ENCODE results near the gene UBD. TPM values are rescaled to one million over a fixed set of nuclear protein-coding genes. Genes with fewer than 3 reads are reported as not detected.
A peak's percentile ranks its signal among the peaks of the same experiment; 100 is the strongest.

Gene UBD
- total RNA-seq, 2 donors from 2014 or later, result not detected

DNA sequence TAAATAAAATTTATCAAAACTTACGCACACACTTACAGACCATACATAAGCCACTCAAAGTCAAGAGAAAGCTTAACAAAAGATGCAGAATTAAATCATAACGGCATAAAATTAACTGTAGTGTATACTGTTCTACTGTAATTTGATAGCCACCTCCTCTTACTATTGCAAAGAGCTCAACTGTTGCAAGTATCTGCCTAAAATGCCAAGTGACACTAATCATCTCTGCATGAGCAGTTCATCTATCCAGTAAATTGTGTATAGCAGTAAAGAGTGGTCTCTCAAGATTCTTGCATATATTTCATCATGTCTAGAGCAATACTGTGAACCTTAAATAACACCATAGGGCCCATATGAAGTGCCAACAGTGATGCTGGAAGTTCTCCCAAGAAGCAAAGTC, 37.7 kb upstream of the UBD start:
- Histone ChIP-seq H3K36me3 (ENCODE audit: control insufficient read depth, insufficient read depth, low read length) (peaks cover 20% of the 10 kb centered on the region), H3K27me3 (ENCODE audit: control insufficient read depth, insufficient read depth, low read length, poor library complexity, severe bottlenecking) (no peaks in the 10 kb centered on the region), H3K4me1 (ENCODE audit: control insufficient read depth, insufficient read depth, low read length) (no peaks in the 10 kb centered on the region), H3K9me3 (ENCODE audit: control insufficient read depth, low read length) (no peaks in the 10 kb centered on the region), H3K4me3 (ENCODE audit: low read length) (no peak overlapping the region), H3K9ac (ENCODE audit: extremely low read depth, low read length, poor library complexity, severe bottlenecking) (no peak overlapping the region), H3K27ac (ENCODE audit: low read depth, low read length) (no peak overlapping the region)
- DNase-seq, result no peak
- Mint-ChIP-seq H3K9me3 (no peaks in the 10 kb centered on the region), H3K27me3 (ENCODE audit: insufficient read depth) (no peaks in the 10 kb centered on the region), H3K4me3 (no peak overlapping the region), H3K36me3 (ENCODE audit: low read depth) (peaks cover 18% of the 10 kb centered on the region), H3K4me1 (no peaks in the 10 kb centered on the region), H3K27ac (no peak overlapping the region)
- 100% methylated on average over 2 of the region's 2 CpGs; no CpG with 5 or more reads in 1 of the 2 experiments for WGBS, 2 experiments (ENCODE audit: insufficient coverage in 1 of 2, insufficient read length in 1 of 2)
- TF ChIP-seq, protein P1, sequence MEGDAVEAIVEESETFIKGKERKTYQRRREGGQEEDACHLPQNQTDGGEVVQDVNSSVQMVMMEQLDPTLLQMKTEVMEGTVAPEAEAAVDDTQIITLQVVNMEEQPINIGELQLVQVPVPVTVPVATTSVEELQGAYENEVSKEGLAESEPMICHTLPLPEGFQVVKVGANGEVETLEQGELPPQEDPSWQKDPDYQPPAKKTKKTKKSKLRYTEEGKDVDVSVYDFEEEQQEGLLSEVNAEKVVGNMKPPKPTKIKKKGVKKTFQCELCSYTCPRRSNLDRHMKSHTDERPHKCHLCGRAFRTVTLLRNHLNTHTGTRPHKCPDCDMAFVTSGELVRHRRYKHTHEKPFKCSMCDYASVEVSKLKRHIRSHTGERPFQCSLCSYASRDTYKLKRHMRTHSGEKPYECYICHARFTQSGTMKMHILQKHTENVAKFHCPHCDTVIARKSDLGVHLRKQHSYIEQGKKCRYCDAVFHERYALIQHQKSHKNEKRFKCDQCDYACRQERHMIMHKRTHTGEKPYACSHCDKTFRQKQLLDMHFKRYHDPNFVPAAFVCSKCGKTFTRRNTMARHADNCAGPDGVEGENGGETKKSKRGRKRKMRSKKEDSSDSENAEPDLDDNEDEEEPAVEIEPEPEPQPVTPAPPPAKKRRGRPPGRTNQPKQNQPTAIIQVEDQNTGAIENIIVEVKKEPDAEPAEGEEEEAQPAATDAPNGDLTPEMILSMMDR (conservative IDR thresholded peaks at IDR 0.05), result no peak

DNA sequence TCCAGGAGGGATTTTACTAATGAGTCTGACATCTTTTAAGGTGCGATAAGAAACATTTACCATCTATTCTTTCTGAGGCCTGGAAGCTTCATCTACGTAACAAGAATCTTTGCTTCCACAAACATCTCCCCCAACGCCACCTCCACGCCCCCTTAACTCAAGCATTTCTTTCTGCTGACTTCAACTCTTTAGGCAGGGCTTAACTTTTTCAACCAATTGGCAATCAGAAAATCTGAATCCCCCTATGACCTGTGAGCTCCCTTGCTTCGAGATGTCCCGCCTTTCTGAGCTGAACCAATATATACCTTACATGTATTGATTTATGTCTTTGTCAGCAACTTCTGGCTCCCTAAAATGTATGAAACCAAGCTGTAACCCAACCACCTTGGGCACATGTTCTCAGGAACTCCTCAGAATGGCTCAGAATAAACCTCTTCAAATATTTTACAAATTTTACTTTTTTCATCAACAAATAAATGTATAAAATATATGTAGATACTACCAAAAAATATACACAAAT, 36.9 kb upstream of the UBD start:
- Mint-ChIP-seq H3K4me1 (no peaks in the 10 kb centered on the region), H3K27ac (peak overlapping the region; percentile 30), H3K4me3 (no peak overlapping the region), H3K27me3 (ENCODE audit: insufficient read depth) (no peaks in the 10 kb centered on the region), H3K9me3 (no peaks in the 10 kb centered on the region), H3K36me3 (ENCODE audit: low read depth) (peaks cover 11% of the 10 kb centered on the region)
- Histone ChIP-seq H3K9me3 (ENCODE audit: control insufficient read depth, low read length) (no peaks in the 10 kb centered on the region), H3K27me3 (ENCODE audit: control insufficient read depth, insufficient read depth, low read length, poor library complexity, severe bottlenecking) (no peaks in the 10 kb centered on the region), H3K9ac (ENCODE audit: extremely low read depth, low read length, poor library complexity, severe bottlenecking) (no peak overlapping the region), H3K27ac (ENCODE audit: low read depth, low read length) (no peak overlapping the region), H3K36me3 (ENCODE audit: control insufficient read depth, insufficient read depth, low read length) (peaks cover 14% of the 10 kb centered on the region), H3K4me3 (ENCODE audit: low read length) (no peak overlapping the region), H3K4me1 (ENCODE audit: control insufficient read depth, insufficient read depth, low read length) (no peaks in the 10 kb centered on the region)
- DNase-seq, result peak; percentile 50
- TF ChIP-seq, protein P1 (conservative IDR thresholded peaks at IDR 0.05), result no peak
- WGBS, 2 experiments (ENCODE audit: insufficient coverage in 1 of 2, insufficient read length in 1 of 2), result 73 to 89% methylated on average over 3 to 6 of the region's 6 CpGs

DNA sequence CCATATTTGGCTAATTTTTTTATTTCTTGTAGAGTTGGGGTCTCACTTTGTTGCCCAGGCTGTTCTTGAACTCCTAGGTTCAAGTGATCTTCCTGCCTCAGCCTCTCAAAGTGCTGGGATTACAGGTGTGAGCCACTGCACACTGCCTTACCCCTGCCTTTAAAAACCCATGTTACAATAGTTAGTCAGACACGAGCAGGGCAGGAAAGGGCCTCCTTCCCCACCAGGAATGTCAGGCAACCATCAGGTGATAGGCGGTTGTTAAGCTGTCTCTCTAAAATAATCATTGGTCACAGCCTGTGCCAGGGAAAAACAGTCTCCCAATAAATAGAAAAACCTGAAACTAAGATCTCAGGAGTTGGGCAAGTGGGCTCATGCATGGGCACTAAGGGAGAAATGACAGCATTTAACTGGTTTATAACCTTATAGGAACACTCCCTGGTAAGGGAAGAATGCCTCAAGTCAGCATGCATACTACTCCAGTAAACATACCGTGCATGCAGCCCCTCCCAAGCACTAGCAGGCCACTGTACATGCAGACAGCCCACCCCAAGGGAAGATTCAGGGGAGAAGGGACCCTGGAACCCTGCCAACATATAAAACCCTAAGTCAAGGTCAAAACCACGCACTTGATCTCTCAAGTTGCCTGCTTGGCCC, 33.8 kb upstream of the UBD start:
- Histone ChIP-seq H3K9me3 (ENCODE audit: control insufficient read depth, low read length) (no peaks in the 10 kb centered on the region), H3K4me3 (ENCODE audit: low read length) (no peak overlapping the region), H3K9ac (ENCODE audit: extremely low read depth, low read length, poor library complexity, severe bottlenecking) (no peak overlapping the region), H3K36me3 (ENCODE audit: control insufficient read depth, insufficient read depth, low read length) (no peaks in the 10 kb centered on the region), H3K27me3 (ENCODE audit: control insufficient read depth, insufficient read depth, low read length, poor library complexity, severe bottlenecking) (no peaks in the 10 kb centered on the region), H3K27ac (ENCODE audit: low read depth, low read length) (no peak overlapping the region), H3K4me1 (ENCODE audit: control insufficient read depth, insufficient read depth, low read length) (no peaks in the 10 kb centered on the region)
- Mint-ChIP-seq H3K4me3 (no peak overlapping the region), H3K27me3 (ENCODE audit: insufficient read depth) (no peaks in the 10 kb centered on the region), H3K36me3 (ENCODE audit: low read depth) (no peaks in the 10 kb centered on the region), H3K27ac (no peak overlapping the region), H3K4me1 (no peaks in the 10 kb centered on the region), H3K9me3 (no peaks in the 10 kb centered on the region)
- TF ChIP-seq, protein P1 (conservative IDR thresholded peaks at IDR 0.05), result no peak
- WGBS, 2 experiments (ENCODE audit: insufficient coverage in 1 of 2, insufficient read length in 1 of 2), result 81 to 83% methylated on average over 4 of the region's 4 CpGs
- no peak for DNase-seq
